Thyroid gland (tissue), 4 donors: ENCODE data around the gene OLA1.

Experiments used
- CTCF ChIP-seq, 6 experiments: fragments of 200-600 bp in 3 of 6; fragments of 450-650 bp in 3 of 6; sonication (generic) in 3 of 6; IDR thresholded peaks; one replicate each; pipeline ENCODE4 v1.5.1; 2016 to 2019; ENCODE audit warnings: antibody characterized with exemption in 6 of 6, mild to moderate bottlenecking in 2 of 6, inconsistent platforms in 1 of 6, moderate library complexity in 1 of 6
- POLR2A ChIP-seq, 2 donors: fragments of 450-650 bp; IDR thresholded peaks; one replicate each; pipeline ENCODE4 v1.6.1; 2017; ENCODE audit warnings: antibody characterized with exemption in 2 of 2, mild to moderate bottlenecking in 2 of 2, moderate library complexity in 1 of 2

- TF ChIP-seq CTCF (IDR thresholded peaks at IDR 0.05), result no peak
- TF ChIP-seq POLR2A (IDR thresholded peaks at IDR 0.05), result no peak
Measured at GRCh38 chr2:174023591-174024523, 224.5 kb downstream of the OLA1 start.
